SJCRH30 (cell line): ENCODE measurements around the gene MBTD1. TPM values are rescaled to one million over a fixed set of nuclear protein-coding genes. Genes with fewer than 3 reads are reported as not detected.
"Not testable (repeated sequence)": the region's sequence is repeated elsewhere in the genome, so short reads cannot be mapped to it uniquely, and the experiment has no call there.

ENCODE experiments used
- DNase-seq, 2 experiments: peaks; one replicate each; pipeline ENCODE4 v3.0.0-alpha.2; 2015 to 2020
- H3K27ac ChIP-seq: fragments of 250-450 bp; sonication (Bioruptor Pico); 2 replicates; pipeline ENCODE4 v1.5.1; 2020; ENCODE audit warnings: mild to moderate bottlenecking, moderate library complexity
- H3K27me3 ChIP-seq: fragments of 250-450 bp; sonication (Bioruptor Pico); 2 replicates; pipeline ENCODE4 v1.5.1; 2020; ENCODE audit warnings: mild to moderate bottlenecking, moderate library complexity
- H3K36me3 ChIP-seq: fragments of 250-450 bp; sonication (Bioruptor Pico); 2 replicates; pipeline ENCODE4 v1.5.1; 2020; ENCODE audit warnings: mild to moderate bottlenecking, moderate library complexity
- H3K4me1 ChIP-seq: fragments of 250-450 bp; sonication (Bioruptor Pico); 2 replicates; pipeline ENCODE4 v1.5.1; 2020; ENCODE audit warnings: mild to moderate bottlenecking, moderate library complexity
- H3K4me3 ChIP-seq: fragments of 250-450 bp; sonication (Bioruptor Pico); 2 replicates; pipeline ENCODE4 v1.5.1; 2020; ENCODE audit warnings: mild to moderate bottlenecking, moderate library complexity
- H3K9me3 ChIP-seq: fragments of 250-450 bp; sonication (Bioruptor Pico); replicated peaks from 2 replicates; pipeline ENCODE4 v1.5.1; 2020; ENCODE audit warnings: mild to moderate bottlenecking, moderate library complexity
- total RNA-seq: library from RNA; depleted of rRNA; stranded (reverse); fragments of >200 nt; shearing (Covaris generic); gene quantifications from 2 replicates; pipeline ENCODE4 v1.2.3, GENCODE V29; 2014

The MBTD1 gene
- total RNA-seq, 1 experiment from 2014 or later = 18.6 TPM

DNA sequence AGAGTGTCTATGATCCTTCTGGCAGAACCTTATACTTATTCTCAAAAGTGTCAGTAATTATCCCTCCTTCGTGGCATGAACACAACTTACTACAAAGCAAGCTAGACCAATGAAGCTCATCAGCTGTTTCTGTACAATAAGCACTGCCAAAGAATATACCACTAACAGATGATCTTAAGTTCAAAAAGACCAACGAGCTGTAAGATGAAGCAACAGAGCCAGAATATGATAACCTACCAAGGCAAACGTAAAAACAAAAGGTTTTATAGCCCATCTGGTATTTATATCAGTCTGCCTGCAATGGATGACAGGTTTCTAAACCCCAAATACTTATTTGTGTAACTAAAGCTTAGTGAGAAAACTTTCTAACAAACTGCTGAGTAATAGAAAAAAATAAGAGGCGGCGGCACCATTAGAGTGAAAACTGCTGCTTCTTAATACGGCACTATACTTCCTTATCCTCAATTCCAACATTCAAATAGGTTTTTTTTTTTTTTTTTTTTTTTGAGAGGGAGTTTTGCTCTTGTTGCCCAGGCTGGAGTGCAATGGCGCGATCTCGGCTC is 71.5 kb downstream of the MBTD1 start:
- Histone ChIP-seq H3K27ac (no peak overlapping the region), H3K4me1 (no peaks in the 10 kb centered on the region), H3K4me3 (no peak overlapping the region), H3K36me3 (peaks cover 30% of the 10 kb centered on the region), H3K27me3 (no peaks in the 10 kb centered on the region), H3K9me3 (no peaks in the 10 kb centered on the region)
- no peak for DNase-seq

- Histone ChIP-seq H3K36me3 (peaks cover 23% of the 10 kb centered on the region), H3K4me1 (no peaks in the 10 kb centered on the region), H3K27ac (0 out of 2 replicates have a peak overlapping the region, but pooled peaks have one; percentile 7), H3K4me3 (no peak overlapping the region), H3K27me3 (no peaks in the 10 kb centered on the region), H3K9me3 (no peaks in the 10 kb centered on the region)
- DNase-seq = no peak
Measured at GRCh38 chr17:51185763-51186332, 74.0 kb downstream of the MBTD1 start.

DNA sequence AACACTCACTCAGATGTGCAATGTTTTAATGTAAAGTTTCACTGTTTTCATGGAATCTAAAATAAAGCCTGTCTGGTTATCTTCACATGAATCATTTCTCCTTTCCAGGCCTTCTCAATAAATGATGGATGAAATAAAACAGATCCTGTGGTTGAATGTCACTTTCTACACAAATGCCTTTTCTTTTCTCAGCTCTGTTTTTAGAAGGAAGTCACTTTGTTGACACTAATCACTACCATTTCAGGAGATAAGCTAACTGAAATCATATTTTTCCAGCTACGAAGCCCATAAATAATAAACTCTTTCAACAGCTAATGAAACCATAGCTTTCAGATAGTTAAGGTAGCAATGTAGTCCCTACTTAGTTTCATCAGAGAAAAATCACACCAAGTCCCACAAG is 75.7 kb downstream of the MBTD1 start:
- Histone ChIP-seq H3K27me3 (no peaks in the 10 kb centered on the region), H3K9me3 (no peaks in the 10 kb centered on the region), H3K27ac (no peak overlapping the region), H3K36me3 (peaks cover 23% of the 10 kb centered on the region), H3K4me1 (no peaks in the 10 kb centered on the region), H3K4me3 (no peak overlapping the region)
- no peak for DNase-seq

- no peak overlapping the region for H3K27ac ChIP-seq
- H3K36me3 ChIP-seq = peaks cover 19% of the 10 kb centered on the region
- no peak overlapping the region for H3K4me3 ChIP-seq
Measured at GRCh38 chr17:51180486-51180885, 79.4 kb downstream of the MBTD1 start.

GRCh38 chr17:51172030-51172429 is 87.8 kb downstream of the MBTD1 start:
- H3K36me3 ChIP-seq = peaks cover 45% of the 10 kb centered on the region
- not testable (repeated sequence) for DNase-seq, H3K4me1 ChIP-seq, H3K9me3 ChIP-seq, H3K27me3 ChIP-seq, H3K4me3 ChIP-seq, H3K27ac ChIP-seq

More at GRCh38 chr17:51180486-51180885, 79.4 kb downstream of the MBTD1 start:
- no peaks in the 10 kb centered on the region for H3K27me3 ChIP-seq
- H3K9me3 ChIP-seq = no peaks in the 10 kb centered on the region
- no peaks in the 10 kb centered on the region for H3K4me1 ChIP-seq
- DNase-seq = no peak

DNA sequence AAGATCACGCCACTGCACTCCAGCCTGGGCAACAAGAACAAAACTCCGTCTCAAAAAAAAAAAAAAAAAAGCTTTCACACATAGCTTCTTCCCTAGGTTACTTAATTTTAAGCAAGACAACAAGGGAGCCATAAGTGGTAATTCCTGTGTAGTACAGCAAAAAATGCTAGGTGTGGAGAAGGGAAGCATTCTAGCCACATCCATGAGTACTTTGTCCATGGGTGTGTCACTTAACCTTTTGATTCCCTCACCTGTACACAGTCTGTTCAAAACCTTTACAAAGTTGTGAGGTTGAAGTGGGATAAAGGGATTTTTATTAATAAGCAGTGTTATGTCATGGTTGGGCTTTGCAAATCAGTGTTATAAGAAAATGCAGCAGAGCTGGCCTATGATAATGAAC is 89.1 kb downstream of the MBTD1 start:
- no peaks in the 10 kb centered on the region for H3K4me1 ChIP-seq
- no peaks in the 10 kb centered on the region for H3K27me3 ChIP-seq
- H3K27ac ChIP-seq = no peak overlapping the region
- no peak for DNase-seq
- H3K9me3 ChIP-seq = no peaks in the 10 kb centered on the region
- H3K36me3 ChIP-seq = peaks cover 45% of the 10 kb centered on the region
- H3K4me3 ChIP-seq = no peak overlapping the region

DNA sequence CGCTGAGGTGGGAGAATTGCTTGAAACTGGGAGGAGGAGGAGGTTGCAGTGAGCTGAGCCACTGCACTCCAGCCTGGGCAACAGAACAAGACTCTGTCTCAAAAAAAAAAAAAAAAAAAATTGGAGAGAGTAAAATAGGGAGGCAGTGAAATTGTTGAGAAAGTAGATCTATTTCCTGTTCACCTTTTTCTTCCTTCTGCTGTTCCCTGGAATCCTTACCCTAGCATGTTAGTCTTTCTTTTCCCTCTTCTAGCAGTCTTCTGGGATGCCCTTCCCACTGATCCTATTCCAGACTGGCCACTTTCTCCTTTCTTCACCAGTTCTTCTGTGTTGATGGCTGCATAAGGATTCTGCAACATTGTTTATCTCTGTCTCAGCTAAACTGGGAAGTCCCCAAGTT is 90.5 kb downstream of the MBTD1 start:
- DNase-seq = no peak
- Histone ChIP-seq H3K36me3 (peaks cover 45% of the 10 kb centered on the region), H3K4me3 (no peak overlapping the region), H3K4me1 (no peaks in the 10 kb centered on the region), H3K9me3 (no peaks in the 10 kb centered on the region), H3K27me3 (no peaks in the 10 kb centered on the region), H3K27ac (no peak overlapping the region)

DNA sequence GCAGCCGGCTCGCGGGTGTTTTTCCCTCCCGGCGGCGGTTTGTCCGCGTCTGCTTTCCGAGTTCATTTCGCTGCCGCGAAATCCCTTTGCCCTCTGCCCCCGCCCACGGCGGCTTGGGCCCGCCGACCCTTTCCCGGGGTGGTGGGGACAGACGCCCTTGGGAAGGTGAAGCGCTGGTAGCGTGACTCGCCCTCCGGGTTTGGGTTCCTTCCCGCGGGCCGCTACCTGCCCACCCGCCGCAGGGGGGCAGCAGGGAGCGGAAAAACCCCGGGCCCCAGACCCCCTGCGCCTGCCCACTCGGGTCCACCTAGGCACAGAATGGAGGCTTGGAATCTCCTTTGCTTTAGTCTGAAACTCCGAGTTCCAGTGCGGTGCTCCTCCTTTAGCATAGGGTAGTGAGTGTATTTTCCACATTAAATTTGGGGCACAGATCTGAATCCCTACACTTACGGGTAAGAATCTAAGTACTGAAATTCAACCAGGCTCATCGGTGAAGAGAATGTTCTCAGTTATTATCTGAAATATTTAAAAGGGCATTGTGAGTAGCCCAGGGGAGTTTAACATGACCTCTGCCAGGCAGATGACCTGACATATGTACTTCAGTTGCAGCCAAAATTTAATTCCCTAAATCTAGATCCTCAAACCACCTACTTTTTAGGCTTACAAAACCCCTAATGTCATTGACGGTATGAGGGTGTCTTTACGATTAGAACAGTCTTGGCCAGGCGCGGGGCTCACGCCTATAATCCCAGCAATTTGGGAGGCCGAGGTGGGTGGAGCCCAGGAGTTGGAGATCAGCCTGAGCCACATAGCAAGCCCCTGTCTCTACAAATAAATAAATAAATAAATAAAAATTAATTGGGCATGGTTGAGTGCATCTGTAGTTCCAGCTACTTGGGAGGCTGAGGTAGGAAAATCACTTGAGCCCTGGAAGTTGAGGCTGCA is 92.6 kb downstream of the MBTD1 start:
- H3K9me3 ChIP-seq = no peaks in the 10 kb centered on the region

DNA sequence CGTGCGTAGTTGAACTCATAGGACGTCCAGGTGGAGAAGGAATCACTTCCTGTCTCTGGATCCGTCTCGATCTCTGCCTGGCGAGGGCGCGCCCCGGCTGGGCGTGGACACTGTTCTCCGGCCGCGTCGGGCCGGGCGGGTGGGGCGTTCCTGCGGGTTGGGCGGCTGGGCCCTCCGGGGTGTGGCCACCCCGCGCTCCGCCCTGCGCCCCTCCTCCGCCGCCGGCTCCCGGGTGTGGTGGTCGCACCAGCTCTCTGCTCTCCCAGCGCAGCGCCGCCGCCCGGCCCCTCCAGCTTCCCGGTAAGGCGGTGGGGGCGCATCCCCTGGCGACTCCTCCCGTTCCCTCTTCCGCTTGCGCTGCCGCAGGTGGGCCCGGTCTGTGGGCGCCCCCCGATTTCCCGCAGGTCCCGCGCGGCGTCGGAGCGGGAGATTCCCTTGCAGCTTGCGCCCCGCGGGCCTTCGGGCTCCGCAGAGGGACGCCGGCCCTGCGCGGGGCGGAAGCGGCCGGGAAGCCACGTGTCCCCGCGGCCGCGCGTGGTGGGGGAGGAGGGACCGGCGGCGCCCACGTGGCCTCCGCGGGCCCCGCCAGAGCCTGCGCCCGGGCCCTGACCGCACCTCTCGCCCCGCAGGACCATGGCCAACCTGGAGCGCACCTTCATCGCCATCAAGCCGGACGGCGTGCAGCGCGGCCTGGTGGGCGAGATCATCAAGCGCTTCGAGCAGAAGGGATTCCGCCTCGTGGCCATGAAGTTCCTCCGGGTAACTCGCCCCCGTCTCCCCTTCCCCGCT is 93.5 kb downstream of the MBTD1 start, which contains the start of gene NME2:
Gene NME2, plus strand, starts transcription at position 214 of the 789 bp plus-strand sequence. Its CDS starts 420 bp downstream, at position 634.
- H3K27ac ChIP-seq = peak within 1 kb of the TSS; percentile 84
- H3K9me3 ChIP-seq = no peaks in the 10 kb centered on the region
- peak within 1 kb of the TSS; percentile 91 for H3K4me3 ChIP-seq
- H3K36me3 ChIP-seq = peaks cover 50% of the 10 kb centered on the region
- DNase-seq = peak; percentile 86 to 88
- no peaks in the 10 kb centered on the region for H3K27me3 ChIP-seq
- no peaks in the 10 kb centered on the region for H3K4me1 ChIP-seq

More for the DNA sequence above, 92.6 kb downstream of the MBTD1 start:
- Histone ChIP-seq H3K4me1 (no peaks in the 10 kb centered on the region), H3K27me3 (no peaks in the 10 kb centered on the region), H3K27ac (peak overlapping the region; percentile 84), H3K36me3 (peaks cover 51% of the 10 kb centered on the region), H3K4me3 (peak overlapping the region; percentile 91)
- peak; percentile 68 to 79 for DNase-seq

DNA sequence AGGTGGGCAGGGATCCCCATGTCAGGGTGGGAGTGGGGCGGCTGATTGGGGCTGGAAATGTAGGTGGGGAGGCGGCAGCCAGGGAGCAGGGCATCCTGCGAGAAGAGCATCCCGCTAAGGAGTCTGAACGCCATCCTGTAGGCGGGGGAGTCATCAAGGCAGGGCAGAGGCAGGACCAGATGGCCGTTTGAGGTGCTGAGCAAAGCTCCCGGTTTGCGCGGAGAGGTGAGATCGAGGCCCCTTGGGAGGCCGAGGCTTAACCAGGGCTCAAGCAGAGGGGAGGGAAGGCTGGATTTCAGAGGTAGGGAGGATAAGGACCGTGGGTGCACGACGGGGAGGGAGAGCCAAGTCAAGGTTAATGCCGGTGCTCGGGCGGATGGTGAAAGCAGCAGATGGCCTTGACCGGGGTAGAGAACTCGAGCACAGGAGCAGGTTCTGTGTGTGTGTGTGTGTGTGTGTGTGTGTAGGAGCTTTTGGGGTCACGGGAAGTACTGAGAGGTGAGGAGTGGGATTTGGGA is 94.1 kb downstream of the MBTD1 start:
- Histone ChIP-seq H3K27ac (no peak overlapping the region), H3K4me1 (no peaks in the 10 kb centered on the region), H3K9me3 (no peaks in the 10 kb centered on the region), H3K36me3 (peaks cover 50% of the 10 kb centered on the region), H3K27me3 (no peaks in the 10 kb centered on the region), H3K4me3 (peak overlapping the region; percentile 91)
- no peak for DNase-seq

GRCh38 chr17:51164911-51165679 is 94.8 kb downstream of the MBTD1 start:
- Histone ChIP-seq H3K9me3 (no peaks in the 10 kb centered on the region), H3K4me1 (no peaks in the 10 kb centered on the region), H3K36me3 (peaks cover 49% of the 10 kb centered on the region), H3K27ac (no peak overlapping the region), H3K27me3 (no peaks in the 10 kb centered on the region), H3K4me3 (peak overlapping the region; percentile 91)
- peak in 1 of 2 experiments; percentile 17 for DNase-seq

DNA sequence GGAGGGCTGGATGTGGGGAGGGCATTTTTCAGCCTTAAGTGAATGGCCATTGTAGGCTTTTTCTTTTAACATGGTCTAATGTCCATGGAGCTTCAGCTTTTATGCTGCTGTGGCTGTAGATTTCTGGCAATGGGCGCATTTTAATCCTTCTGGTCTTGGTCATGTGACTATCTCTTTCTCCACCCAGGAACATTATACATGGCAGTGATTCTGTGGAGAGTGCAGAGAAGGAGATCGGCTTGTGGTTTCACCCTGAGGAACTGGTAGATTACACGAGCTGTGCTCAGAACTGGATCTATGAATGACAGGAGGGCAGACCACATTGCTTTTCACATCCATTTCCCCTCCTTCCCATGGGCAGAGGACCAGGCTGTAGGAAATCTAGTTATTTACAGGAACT is 98.3 kb downstream of the MBTD1 start:
- Histone ChIP-seq H3K36me3 (peaks cover 56% of the 10 kb centered on the region), H3K4me3 (no peak overlapping the region), H3K9me3 (no peaks in the 10 kb centered on the region), H3K4me1 (no peaks in the 10 kb centered on the region), H3K27ac (no peak overlapping the region), H3K27me3 (no peaks in the 10 kb centered on the region)
- no peak for DNase-seq

- H3K4me1 ChIP-seq = no peaks in the 10 kb centered on the region
- peaks cover 65% of the 10 kb centered on the region for H3K36me3 ChIP-seq
- no peak for DNase-seq
- H3K4me3 ChIP-seq = no peak overlapping the region
- no peak overlapping the region for H3K27ac ChIP-seq
- H3K27me3 ChIP-seq = no peaks in the 10 kb centered on the region
- H3K9me3 ChIP-seq = no peaks in the 10 kb centered on the region
Measured at GRCh38 chr17:51159604-51160003, 100.2 kb downstream of the MBTD1 start.

GRCh38 chr17:51155416-51155815 is 104.4 kb downstream of the MBTD1 start:
- Histone ChIP-seq H3K27me3 (no peaks in the 10 kb centered on the region), H3K4me3 (no peak overlapping the region), H3K4me1 (no peaks in the 10 kb centered on the region), H3K36me3 (peaks cover 40% of the 10 kb centered on the region), H3K9me3 (no peaks in the 10 kb centered on the region), H3K27ac (no peak overlapping the region)
- no peak for DNase-seq
